Umbilical cord (tissue), 2 donors: ENCODE measurements around the gene CFAP70. TPM values are rescaled to one million over a fixed set of nuclear protein-coding genes. Genes with fewer than 3 reads are reported as not detected.
"Not testable (repeated sequence)": the region's sequence is repeated elsewhere in the genome, so short reads cannot be mapped to it uniquely, and the experiment has no call there.

ENCODE experiments used
- DNase-seq: peaks from one replicate; pipeline ENCODE4 v3.0.0-alpha.2; 2015; ENCODE audit warnings: low spot score
- total RNA-seq: library from RNA; depleted of rRNA; stranded (reverse); fragments of >200 nt; gene quantifications from one replicate; pipeline ENCODE4 v1.2.3, GENCODE V29; 2014; ENCODE audit warnings: low replicate concordance; ENCODE audit not compliant: insufficient read depth

Gene CFAP70
- total RNA-seq: 6.5 TPM

GRCh38 chr10:73358331-73359279 is at the start of gene CFAP70:
Gene CFAP70, minus strand, starts transcription at chr10:73358864. Its CDS starts 4,068 bp downstream, at chr10:73354796.
- peak; percentile 98 for DNase-seq

- DNase-seq: no peak
Observed at GRCh38 chr10:73408061-73408460, 49.4 kb upstream of the CFAP70 start.

GRCh38 chr10:73407495-73407894 is 48.8 kb upstream of the CFAP70 start:
- DNase-seq: no peak

GRCh38 chr10:73406846-73407245 is 48.2 kb upstream of the CFAP70 start:
- DNase-seq: no peak

- DNase-seq: no peak
Observed at GRCh38 chr10:73405556-73405955, 46.9 kb upstream of the CFAP70 start.

DNA sequence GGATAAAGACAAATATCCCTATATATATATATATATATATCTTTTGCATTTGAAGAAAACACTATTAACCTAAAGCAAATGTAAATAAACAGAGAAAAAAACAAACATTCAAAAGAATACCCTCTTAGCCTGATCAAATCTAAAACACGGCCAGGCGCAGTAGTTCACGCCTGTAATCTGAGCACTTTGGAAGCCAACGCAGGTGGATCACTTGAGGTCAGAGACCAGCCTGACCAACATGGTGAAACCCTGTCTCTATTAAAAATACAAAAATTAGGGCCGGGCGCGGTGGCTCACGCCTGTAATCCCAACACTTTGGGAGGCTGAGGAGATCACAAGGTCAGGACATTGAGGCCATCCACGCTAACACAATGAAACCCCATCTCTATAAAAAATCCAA is 46.0 kb upstream of the CFAP70 start:
- DNase-seq: no peak

GRCh38 chr10:73401636-73402035 is 43.0 kb upstream of the CFAP70 start:
- no peak for DNase-seq

DNA sequence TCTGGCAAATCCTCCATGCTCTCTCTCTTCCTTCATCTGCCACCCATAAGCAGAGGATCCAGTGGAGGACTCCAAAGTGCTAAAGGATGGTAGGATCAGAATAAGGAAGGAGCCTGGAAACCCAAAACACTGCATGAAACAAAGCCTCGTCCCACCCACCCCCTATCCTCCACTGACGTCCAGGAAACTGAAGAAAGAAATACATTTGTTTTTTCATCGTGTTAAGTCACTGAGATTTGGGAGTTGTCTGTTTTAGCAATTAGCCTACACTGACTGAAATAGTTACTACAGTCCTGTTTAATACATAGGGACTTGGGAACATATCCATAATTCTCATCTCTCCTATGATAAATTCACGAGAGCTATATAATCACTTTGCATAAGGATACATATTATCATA is 40.4 kb upstream of the CFAP70 start:
- DNase-seq: no peak

GRCh38 chr10:73398024-73398423 is 39.4 kb upstream of the CFAP70 start:
- DNase-seq: no peak

DNA sequence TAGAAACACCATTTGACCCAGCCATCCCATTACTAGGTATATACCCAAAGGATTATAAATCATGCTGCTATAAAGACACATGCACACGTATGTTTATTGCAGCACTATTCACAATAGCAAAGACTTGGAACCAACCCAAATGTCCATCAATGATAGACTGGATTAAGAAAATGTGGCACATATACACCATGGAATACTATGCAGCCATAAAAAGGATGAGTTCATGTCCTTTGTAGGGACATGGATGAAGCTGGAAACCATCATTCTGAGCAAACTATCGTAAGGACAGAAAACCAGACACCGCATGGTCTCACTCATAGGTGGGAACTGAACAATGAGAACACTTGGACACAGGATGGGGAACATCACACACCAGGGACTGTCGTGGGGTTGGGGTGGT is 35.7 kb upstream of the CFAP70 start:
- not testable (repeated sequence) for DNase-seq

DNA sequence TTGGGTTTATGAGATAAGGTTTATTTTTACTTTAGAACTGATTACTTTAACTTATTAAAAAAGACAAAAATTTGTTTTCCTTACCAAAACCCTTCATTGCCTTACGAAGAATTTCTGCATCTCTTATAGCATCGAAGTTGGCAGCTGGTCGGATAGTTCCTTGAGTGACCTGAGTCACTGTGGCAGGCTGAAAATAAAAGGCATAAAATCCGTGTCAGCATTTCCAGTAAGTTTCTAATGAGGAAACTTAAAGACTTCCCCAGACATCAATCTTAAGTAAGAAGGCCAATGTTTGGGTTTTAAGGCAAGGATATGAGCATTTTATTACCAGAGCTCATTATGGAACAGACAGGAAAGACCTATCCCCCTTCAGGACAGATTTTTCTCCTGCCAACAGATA is 29.6 kb upstream of the CFAP70 start:
- DNase-seq: no peak

DNA sequence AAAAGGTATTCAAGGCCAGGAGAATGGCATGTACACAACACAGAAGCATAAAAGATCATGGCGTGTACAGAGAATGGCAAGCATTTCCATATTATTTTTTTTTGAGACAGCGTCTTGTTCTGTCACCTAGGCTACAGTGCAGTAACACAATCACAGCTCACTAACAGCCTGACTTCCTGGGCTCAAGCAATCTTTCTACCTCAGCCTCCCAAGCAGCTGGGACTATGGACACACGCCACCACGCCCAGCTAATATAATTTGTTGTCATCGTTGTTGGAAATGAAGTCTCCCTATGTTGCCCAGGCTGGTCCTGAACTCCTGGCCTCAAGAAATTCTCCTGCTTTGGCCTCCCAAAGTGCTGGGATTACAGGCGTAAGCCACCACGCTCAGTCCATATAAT is 27.9 kb upstream of the CFAP70 start:
- DNase-seq: no peak

- DNase-seq: no peak
Observed at GRCh38 chr10:73379064-73379748, 20.5 kb upstream of the CFAP70 start.

GRCh38 chr10:73376679-73377078 is 18.0 kb upstream of the CFAP70 start:
- no peak for DNase-seq

- DNase-seq: no peak
Observed at GRCh38 chr10:73368238-73368637, 9.6 kb upstream of the CFAP70 start.

DNA sequence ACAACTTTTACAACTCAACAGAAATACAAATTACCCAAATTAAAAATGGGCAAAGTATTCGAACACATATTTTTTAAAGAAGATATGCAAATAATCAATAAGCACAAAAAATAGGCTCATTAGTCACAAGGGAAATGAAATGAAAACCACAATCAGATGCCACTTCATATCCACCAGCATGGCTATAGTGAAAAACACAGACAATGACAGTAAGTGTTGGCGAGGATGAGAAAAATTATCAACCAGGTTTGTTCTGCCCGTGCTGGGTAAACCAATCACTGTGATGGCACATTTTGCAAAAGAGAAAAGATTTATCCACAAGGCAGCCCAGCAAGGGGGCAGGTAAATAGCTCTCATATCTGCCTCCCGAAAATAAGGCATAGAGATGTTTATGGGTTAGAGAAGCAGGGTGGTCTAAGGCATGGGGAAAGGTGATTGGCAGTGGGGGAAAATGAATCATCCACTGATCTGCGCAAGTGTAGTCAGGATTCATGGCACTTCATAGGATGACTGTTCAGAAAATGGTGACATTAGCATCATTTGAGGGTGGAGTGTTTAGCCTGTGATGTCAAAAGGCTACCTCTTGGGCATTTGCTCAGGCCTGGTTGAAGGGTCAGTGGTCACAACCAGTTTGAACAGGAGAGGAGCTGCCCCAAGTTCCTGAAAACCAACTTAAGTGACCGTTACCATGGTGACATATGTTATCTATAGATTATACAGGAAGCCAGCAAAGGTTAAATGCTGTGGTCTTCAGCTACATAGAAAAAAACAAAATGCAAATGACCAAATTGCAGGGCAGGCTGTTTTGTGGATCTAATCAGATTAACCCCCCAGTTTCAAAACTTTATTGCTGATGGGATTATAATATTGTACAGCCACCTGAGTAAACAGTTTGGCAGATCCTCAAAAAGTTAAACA is 8.0 kb upstream of the CFAP70 start:
- DNase-seq: no peak

DNA sequence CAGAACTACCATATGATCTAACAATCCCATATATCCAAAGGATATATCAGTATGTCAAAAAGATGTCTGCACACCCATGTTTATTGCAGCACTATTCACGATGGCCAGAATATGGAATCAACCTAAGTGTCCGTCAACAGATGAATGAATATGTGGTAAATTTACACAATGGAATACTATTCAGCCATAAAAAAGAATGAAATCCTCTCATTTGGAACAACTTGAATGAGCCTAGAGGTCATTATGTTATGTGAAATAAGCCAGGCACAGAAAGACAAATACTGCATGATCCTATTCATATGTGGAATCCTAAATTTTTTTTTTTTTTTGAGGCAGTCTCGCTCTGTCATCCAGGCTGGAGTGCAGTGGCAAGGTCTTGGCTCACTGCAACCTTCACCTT is 6.3 kb upstream of the CFAP70 start:
- DNase-seq: no peak

DNA sequence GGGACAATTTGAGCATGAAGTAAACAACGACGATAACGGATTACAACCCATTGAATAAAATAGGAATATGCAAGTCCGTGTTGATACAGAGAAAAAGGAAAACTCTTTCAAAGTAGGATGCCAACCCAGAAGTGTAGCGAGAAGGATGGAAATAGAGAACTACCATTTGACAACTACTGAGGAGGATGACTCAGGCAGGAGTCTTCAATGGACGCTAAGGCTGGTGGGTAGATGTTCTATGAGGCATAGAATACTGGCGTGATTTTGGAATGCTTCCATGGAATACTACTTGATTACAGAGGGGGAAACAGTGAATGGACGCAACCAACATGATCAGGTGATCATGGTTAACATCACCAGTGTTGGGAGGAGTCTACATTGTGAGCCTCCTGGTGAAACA is 828 bp upstream of the CFAP70 start:
- DNase-seq: no peak

GRCh38 chr10:73357821-73358220 is 843 bp downstream of the CFAP70 start:
- DNase-seq: no peak

GRCh38 chr10:73357166-73357565 is 1.5 kb downstream of the CFAP70 start:
- DNase-seq: no peak

DNA sequence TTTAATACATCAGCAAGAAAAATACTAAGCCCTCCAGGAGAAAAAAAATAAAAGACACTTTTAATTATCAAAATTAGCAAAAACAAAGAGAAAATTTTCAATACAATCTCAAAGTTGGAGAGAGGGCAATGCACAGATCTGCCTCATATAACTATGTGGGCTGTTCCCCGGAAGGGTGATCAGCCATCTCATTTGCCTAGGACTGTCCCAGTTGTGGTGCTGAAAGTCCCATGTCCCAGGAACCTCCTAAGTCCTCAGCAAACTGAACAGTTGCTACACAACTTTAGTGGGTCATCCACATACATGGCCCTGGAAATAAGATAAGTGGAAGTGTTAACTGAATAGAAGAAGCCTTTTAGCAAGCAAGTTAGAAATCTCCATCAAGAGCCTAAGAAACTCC is 14.4 kb downstream of the CFAP70 start:
- DNase-seq: no peak

GRCh38 chr10:73340121-73340520 is 18.5 kb downstream of the CFAP70 start:
- no peak for DNase-seq
